SK-N-SH (cell line): ENCODE results near the gene SYNJ1.

ENCODE experiments used
- CTCF ChIP-seq: fragments of 200-600 bp; sonication (generic); IDR thresholded peaks from 2 replicates; pipeline ENCODE4 v1.6.1; 2017; ENCODE audit warnings: antibody characterized with exemption, mild to moderate bottlenecking, moderate library complexity
- FOSL2 ChIP-seq: IDR thresholded peaks from 2 replicates; pipeline ENCODE4 v1.4.0; 2012; ENCODE audit warnings: low read depth, mild to moderate bottlenecking, moderate library complexity, borderline replicate concordance
- GABPA ChIP-seq: IDR thresholded peaks from 2 replicates; pipeline ENCODE4 v1.4.0; 2012; ENCODE audit warnings: low read depth, mild to moderate bottlenecking
- MEF2A ChIP-seq: IDR thresholded peaks from 2 replicates; pipeline ENCODE4 v1.4.0; 2012; ENCODE audit warnings: low read depth, borderline replicate concordance
- USF2 ChIP-seq: fragments of 150-350 bp; IDR thresholded peaks from 2 replicates; pipeline ENCODE4 v1.6.1; 2017; ENCODE audit warnings: antibody characterized with exemption, low read length, low read depth, borderline replicate concordance

- TF ChIP-seq CTCF: no peak
- TF ChIP-seq GABPA: no peak
- no peak for TF ChIP-seq FOSL2
- TF ChIP-seq USF2: no peak
- TF ChIP-seq MEF2A: no peak
Measured at GRCh38 chr21:32611471-32611997, 116.3 kb downstream of the SYNJ1 start.
